Testis (tissue), 3 donors: ENCODE data around the gene MPHOSPH6. TPM values are rescaled to one million over a fixed set of nuclear protein-coding genes. Genes with fewer than 3 reads are reported as not detected.

ENCODE experiments used
- DNase-seq: peaks from one replicate; pipeline ENCODE4 v3.0.0-alpha.2; 2019
- H3K27ac ChIP-seq, 2 donors: fragments of 200-600 bp; sonication (generic); one replicate each; pipeline ENCODE4 v1.5.1; 2019
- H3K27me3 ChIP-seq: fragments of 200-600 bp; sonication (generic); one replicate; pipeline ENCODE4 v1.5.1; 2019
- H3K36me3 ChIP-seq: fragments of 200-600 bp; sonication (generic); one replicate; pipeline ENCODE4 v1.5.1; 2017; ENCODE audit warnings: low read depth; ENCODE audit errors: missing control alignments
- H3K4me1 ChIP-seq: fragments of 200-600 bp; sonication (generic); one replicate; pipeline ENCODE4 v1.5.1; 2019
- H3K4me3 ChIP-seq, 2 donors: fragments of 200-600 bp; sonication (generic); one replicate each; pipeline ENCODE4 v1.5.1; 2017 to 2019
- H3K9me3 ChIP-seq: fragments of 200-600 bp; sonication (generic); one replicate; pipeline ENCODE4 v1.5.1; 2017
- POLR2A ChIP-seq: fragments of 450-650 bp; IDR thresholded peaks from one replicate; pipeline ENCODE4 v1.6.1; 2017; ENCODE audit warnings: antibody characterized with exemption, mild to moderate bottlenecking, moderate library complexity
- WGBS, 2 donors: methylation state at CpG; one replicate each; pipeline ENCODE4 v1.1.5; 2018; 5-methylcytosine and 5-hydroxymethylcytosine counted together
- intact Hi-C: fragments of 100-400 bp; cut with DNase I; formaldehyde crosslinking; loops from one replicate; pipeline ENCODE4 v1.15.1; 2023; ENCODE audit warnings: low total_unique reads
- polyA plus RNA-seq: library from polyadenylated mRNA; stranded (reverse); fragments of 350-450 nt; fragmentation: Illumina TruSeq; extraction: RNeasy Lipid Tissue Mini Kit (QIAGEN cat#74804); gene quantifications from one replicate; pipeline ENCODE4 v1.2.3, GENCODE V29; 2014; ENCODE audit warnings: low read depth, low replicate concordance; ENCODE audit not compliant: insufficient read depth
- total RNA-seq, 2 donors: library from RNA; depleted of rRNA; stranded (reverse); fragments of >200 nt; gene quantifications; one replicate each; pipeline ENCODE4 v1.2.3, GENCODE V29; 2016
- TF ChIP-seq, protein P1 (sequence below), 3 experiments: fragments of 450-650 bp in 2 of 3; fragments of 200-600 bp in 1 of 3; sonication (generic) in 1 of 3; IDR thresholded peaks; one replicate each; pipeline ENCODE4 v1.5.1; 2016 to 2019; ENCODE audit warnings: antibody characterized with exemption in 3 of 3, mild to moderate bottlenecking in 2 of 3, moderate library complexity in 1 of 3

The MPHOSPH6 gene
- total and polyA plus RNA-seq, 3 donors from 2014 or later: 22.0 to 52.3 (median 22.7) TPM

DNA sequence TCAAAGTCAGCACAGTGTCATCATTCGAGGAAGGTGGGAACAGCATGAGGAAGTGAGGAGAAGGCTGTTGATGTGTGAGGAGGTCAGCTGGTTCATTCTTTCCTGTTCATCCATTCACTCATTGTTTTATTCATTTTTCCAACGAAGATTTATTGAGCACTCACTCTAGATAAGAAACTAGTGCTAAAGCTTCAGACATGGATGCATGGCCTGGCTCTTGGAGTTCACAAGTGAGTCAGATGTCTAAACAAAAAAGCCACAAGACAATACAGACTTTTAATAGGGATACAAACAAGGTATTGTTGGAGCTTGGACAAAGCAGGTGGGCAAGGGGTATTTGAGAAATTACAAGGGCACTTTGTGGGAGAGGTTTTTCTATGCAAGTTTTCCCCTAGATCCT is 31.3 kb upstream of the MPHOSPH6 start:
- no peaks in the 10 kb centered on the region for H3K27me3 ChIP-seq
- H3K9me3 ChIP-seq: no peaks in the 10 kb centered on the region
- H3K4me1 ChIP-seq: no peaks in the 10 kb centered on the region
- no peak overlapping the region for H3K4me3 ChIP-seq
- H3K27ac ChIP-seq: no peak overlapping the region
- TF ChIP-seq POLR2A: no peak
- TF ChIP-seq, protein P1, sequence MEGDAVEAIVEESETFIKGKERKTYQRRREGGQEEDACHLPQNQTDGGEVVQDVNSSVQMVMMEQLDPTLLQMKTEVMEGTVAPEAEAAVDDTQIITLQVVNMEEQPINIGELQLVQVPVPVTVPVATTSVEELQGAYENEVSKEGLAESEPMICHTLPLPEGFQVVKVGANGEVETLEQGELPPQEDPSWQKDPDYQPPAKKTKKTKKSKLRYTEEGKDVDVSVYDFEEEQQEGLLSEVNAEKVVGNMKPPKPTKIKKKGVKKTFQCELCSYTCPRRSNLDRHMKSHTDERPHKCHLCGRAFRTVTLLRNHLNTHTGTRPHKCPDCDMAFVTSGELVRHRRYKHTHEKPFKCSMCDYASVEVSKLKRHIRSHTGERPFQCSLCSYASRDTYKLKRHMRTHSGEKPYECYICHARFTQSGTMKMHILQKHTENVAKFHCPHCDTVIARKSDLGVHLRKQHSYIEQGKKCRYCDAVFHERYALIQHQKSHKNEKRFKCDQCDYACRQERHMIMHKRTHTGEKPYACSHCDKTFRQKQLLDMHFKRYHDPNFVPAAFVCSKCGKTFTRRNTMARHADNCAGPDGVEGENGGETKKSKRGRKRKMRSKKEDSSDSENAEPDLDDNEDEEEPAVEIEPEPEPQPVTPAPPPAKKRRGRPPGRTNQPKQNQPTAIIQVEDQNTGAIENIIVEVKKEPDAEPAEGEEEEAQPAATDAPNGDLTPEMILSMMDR (IDR thresholded peaks at IDR 0.05): no peak
- WGBS, 2 donors: 29 to 32% methylated on average over 2 of the region's 2 CpGs
- H3K36me3 ChIP-seq: no peaks in the 10 kb centered on the region
- intact Hi-C loops: no loop called here
- DNase-seq: no peak

DNA sequence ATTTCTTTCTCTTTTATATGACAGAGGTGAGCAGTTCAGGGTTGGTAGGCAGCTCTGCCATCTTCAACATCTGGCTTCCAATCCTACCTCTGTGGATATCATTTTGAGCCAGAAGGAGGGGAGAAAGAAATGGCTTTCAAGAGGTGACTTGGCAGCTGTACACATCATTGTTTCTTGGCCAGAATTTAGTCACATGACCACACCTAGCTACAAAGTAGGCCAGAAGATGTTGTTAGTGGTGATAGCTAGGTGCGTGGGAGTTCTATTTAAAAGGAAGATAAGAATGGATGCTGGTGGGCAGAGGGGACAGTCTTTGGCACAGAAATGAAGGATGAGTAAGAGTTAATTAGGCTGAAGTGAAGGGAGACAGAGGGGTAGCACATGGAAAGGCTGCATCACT is 29.2 kb upstream of the MPHOSPH6 start:
- Histone ChIP-seq H3K36me3 (no peaks in the 10 kb centered on the region), H3K9me3 (no peaks in the 10 kb centered on the region), H3K4me1 (no peaks in the 10 kb centered on the region), H3K27ac (no peak overlapping the region), H3K27me3 (no peaks in the 10 kb centered on the region), H3K4me3 (no peak overlapping the region)
- DNase-seq: no peak
- no peak for TF ChIP-seq POLR2A
- TF ChIP-seq, protein P1 (IDR thresholded peaks at IDR 0.05): no peak
- WGBS, 2 donors: 36 to 63% methylated on average over 1 of the region's 1 CpG
- intact Hi-C loops: no loop called here

DNA sequence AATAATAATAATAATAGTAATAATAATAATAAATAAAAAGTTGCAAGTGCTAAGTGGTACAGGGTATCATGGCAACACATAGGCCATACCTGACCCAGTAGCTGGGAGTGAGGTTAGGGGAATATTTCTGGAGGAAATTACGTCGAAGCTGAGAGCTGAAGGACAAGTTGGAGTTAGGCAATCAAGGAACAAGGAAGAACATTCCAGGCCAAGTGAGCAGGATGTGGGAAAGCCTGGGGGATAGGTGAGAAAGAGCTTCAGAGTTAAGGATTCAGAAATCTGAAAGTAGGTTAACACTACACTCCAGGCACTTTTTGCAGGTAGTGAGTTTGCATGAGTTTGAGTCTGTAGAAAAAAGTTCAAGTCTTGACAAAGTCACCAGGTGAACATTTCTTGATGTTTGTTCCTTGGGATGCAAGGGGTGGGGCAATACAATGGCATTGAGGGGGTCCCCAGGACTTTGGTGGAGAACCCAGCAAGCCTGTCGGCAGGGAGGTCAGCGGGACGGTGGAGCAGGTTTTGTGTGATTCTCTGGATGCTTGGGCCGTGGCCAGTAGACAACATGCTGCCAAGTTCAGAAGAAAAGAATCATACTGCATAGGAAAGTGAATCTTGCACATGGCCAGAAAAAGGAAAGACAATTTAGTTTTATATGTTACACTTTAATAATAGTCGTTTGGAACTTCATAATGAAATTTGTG is 27.7 kb upstream of the MPHOSPH6 start:
- no peaks in the 10 kb centered on the region for H3K27me3 ChIP-seq
- DNase-seq: no peak
- no peak overlapping the region for H3K27ac ChIP-seq
- no peaks in the 10 kb centered on the region for H3K36me3 ChIP-seq
- no peak overlapping the region for H3K4me3 ChIP-seq
- 57 to 64% methylated on average over 7 of the region's 7 CpGs for WGBS, 2 donors
- no peaks in the 10 kb centered on the region for H3K9me3 ChIP-seq
- no peak for TF ChIP-seq POLR2A
- TF ChIP-seq, protein P1 (IDR thresholded peaks at IDR 0.05): no peak
- H3K4me1 ChIP-seq: no peaks in the 10 kb centered on the region
- intact Hi-C loops: no loop called here

DNA sequence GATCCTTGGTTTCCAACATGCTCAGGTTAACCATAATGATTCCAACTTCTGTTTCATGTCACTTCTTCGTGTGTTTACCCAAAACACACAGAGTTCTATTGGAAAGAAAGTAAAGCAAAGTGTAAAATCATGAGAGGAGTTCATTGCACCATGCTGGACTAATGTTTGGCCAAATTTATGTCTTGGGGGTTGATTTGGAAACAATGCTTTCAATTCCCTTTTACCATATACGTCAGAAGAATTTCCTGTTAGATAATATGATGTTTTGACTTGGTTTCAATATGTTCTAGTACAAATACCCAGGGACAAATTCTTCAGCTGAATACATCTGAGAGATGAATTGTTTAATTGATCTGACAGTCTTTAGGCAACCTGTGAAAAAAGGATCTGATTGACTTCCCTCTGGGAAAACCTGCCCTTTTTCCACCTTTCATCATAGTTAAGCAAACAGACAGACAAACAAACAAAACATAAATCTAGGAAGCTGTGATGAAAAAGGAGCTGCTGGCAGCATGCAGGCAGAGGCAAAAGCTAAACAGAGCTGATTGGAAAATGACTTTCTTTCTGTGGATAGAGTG is 26.0 kb upstream of the MPHOSPH6 start:
- no peak for DNase-seq
- Histone ChIP-seq H3K27me3 (no peaks in the 10 kb centered on the region), H3K27ac (no peak overlapping the region), H3K4me1 (no peaks in the 10 kb centered on the region), H3K36me3 (no peaks in the 10 kb centered on the region), H3K9me3 (no peaks in the 10 kb centered on the region), H3K4me3 (no peak overlapping the region)
- intact Hi-C loops: no loop called here
- WGBS, 2 donors: 44 to 57% methylated on average over 2 of the region's 2 CpGs
- TF ChIP-seq, protein P1 (IDR thresholded peaks at IDR 0.05): no peak
- no peak for TF ChIP-seq POLR2A

DNA sequence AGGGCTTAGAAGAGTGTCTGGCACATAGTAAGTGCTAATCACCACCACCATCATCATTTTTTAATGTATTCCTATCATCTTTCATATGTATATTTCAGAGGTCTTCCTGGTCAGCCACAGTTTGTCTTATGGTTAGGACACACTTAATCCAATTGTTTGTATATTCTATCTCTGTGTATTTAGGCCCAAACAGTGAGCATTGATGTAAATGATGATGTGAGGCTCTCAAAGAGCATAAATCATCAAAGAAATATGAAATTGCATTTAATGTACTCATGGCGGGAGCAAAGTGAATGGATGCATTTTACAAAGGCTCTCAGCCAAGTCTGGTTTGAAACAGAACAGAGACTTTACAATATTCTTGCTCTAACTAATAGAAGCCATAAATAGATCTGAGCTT is 24.1 kb upstream of the MPHOSPH6 start:
- no peaks in the 10 kb centered on the region for H3K27me3 ChIP-seq
- TF ChIP-seq, protein P1 (IDR thresholded peaks at IDR 0.05): no peak
- TF ChIP-seq POLR2A: no peak
- H3K4me3 ChIP-seq: no peak overlapping the region
- no peak for DNase-seq
- H3K9me3 ChIP-seq: no peaks in the 10 kb centered on the region
- 93 to 94% methylated on average over 1 of the region's 1 CpG for WGBS, 2 donors
- H3K4me1 ChIP-seq: no peaks in the 10 kb centered on the region
- H3K36me3 ChIP-seq: no peaks in the 10 kb centered on the region
- H3K27ac ChIP-seq: no peak overlapping the region
- intact Hi-C loops: no loop called here
